SK-N-SH treated with all-trans-retinoic acid at 6 μM for 48 hours (cell line): Measurements from ENCODE around the gene C10orf95.

Source experiments
- ATAC-seq: fragments of 200-7000 bp; cut with Tn5 transposase; 3 replicates; pipeline ENCODE4 v1.9.1; 2020; ENCODE audit warnings: mild to moderate bottlenecking, moderate library complexity
- ARNTL ChIP-seq: fragments of 450-650 bp; formaldehyde crosslinking; IDR thresholded peaks from 2 replicates; pipeline ENCODE4 v1.5.0; 2020; ENCODE audit warnings: low read depth, mild to moderate bottlenecking, moderate library complexity, borderline replicate concordance
- BACH2 ChIP-seq: fragments of 250-450 bp; sonication (Bioruptor Pico); IDR thresholded peaks from 2 replicates; pipeline ENCODE4 v1.9.0; 2021; ENCODE audit warnings: mild to moderate bottlenecking, borderline replicate concordance
- CREB5 ChIP-seq: fragments of 250-450 bp; sonication (Bioruptor Pico); IDR thresholded peaks from 2 replicates; pipeline ENCODE4 v1.5.1; 2020; ENCODE audit warnings: low read depth, mild to moderate bottlenecking, moderate library complexity
- CSDC2 ChIP-seq: fragments of 250-450 bp; sonication (Bioruptor Pico); IDR thresholded peaks from 2 replicates; pipeline ENCODE4 v1.5.0; 2020; ENCODE audit warnings: mild to moderate bottlenecking, moderate library complexity
- CSRNP3 ChIP-seq: fragments of 250-450 bp; sonication (Bioruptor Pico); IDR thresholded peaks from 2 replicates; pipeline ENCODE4 v1.5.1; 2021; ENCODE audit warnings: mild to moderate bottlenecking, moderate library complexity
- ESRRG ChIP-seq: fragments of 250-450 bp; sonication (Bioruptor Pico); IDR thresholded peaks from 2 replicates; pipeline ENCODE4 v1.6.1; 2021; ENCODE audit warnings: mild to moderate bottlenecking
- ISL1 ChIP-seq: fragments of 250-450 bp; sonication (Bioruptor Pico); IDR thresholded peaks from 2 replicates; pipeline ENCODE4 v2.1.2; 2022; ENCODE audit warnings: mild to moderate bottlenecking, moderate library complexity
- PATZ1 ChIP-seq: fragments of 250-450 bp; sonication (Bioruptor Pico); IDR thresholded peaks from 2 replicates; pipeline ENCODE4 v1.8.0; 2020; ENCODE audit warnings: mild to moderate bottlenecking, moderate library complexity, borderline replicate concordance
- POU6F1 ChIP-seq: fragments of 250-450 bp; sonication (Bioruptor Pico); IDR thresholded peaks from 2 replicates; pipeline ENCODE4 v1.8.0; 2021; ENCODE audit warnings: low read depth, mild to moderate bottlenecking, moderate library complexity, borderline replicate concordance
- PPARA ChIP-seq: fragments of 250-450 bp; sonication (Bioruptor Pico); IDR thresholded peaks from 2 replicates; pipeline ENCODE4 v1.5.0; 2020; ENCODE audit warnings: mild to moderate bottlenecking, borderline replicate concordance
- RARB ChIP-seq: fragments of 250-450 bp; sonication (Bioruptor Pico); IDR thresholded peaks from 2 replicates; pipeline ENCODE4 v1.8.0; 2021; ENCODE audit warnings: mild to moderate bottlenecking, moderate library complexity
- SNAI2 ChIP-seq: fragments of 250-450 bp; sonication (Bioruptor Pico); IDR thresholded peaks from 2 replicates; pipeline ENCODE4 v1.5.0; 2020; ENCODE audit warnings: mild to moderate bottlenecking, moderate library complexity
- TCF4 ChIP-seq: fragments of 250-450 bp; sonication (Bioruptor Pico); IDR thresholded peaks from 2 replicates; pipeline ENCODE4 v1.8.0; 2021; ENCODE audit warnings: mild to moderate bottlenecking, moderate library complexity, borderline replicate concordance
- TOX ChIP-seq: fragments of 250-450 bp; sonication (Bioruptor Pico); IDR thresholded peaks from 2 replicates; pipeline ENCODE4 v1.8.0; 2021; ENCODE audit warnings: mild to moderate bottlenecking, moderate library complexity, borderline replicate concordance
- TSHZ2 ChIP-seq: fragments of 250-450 bp; sonication (Bioruptor Pico); IDR thresholded peaks from 2 replicates; pipeline ENCODE4 v1.5.0; 2020; ENCODE audit warnings: mild to moderate bottlenecking, moderate library complexity
- ZC3H10 ChIP-seq: fragments of 250-450 bp; sonication (Bioruptor Pico); IDR thresholded peaks from 2 replicates; pipeline ENCODE4 v1.5.1; 2021; ENCODE audit warnings: mild to moderate bottlenecking, moderate library complexity
- ZFP3 ChIP-seq: fragments of 250-450 bp; sonication (Bioruptor Pico); IDR thresholded peaks from 2 replicates; pipeline ENCODE4 v1.5.0; 2020; ENCODE audit warnings: mild to moderate bottlenecking, moderate library complexity
- ZNF565 ChIP-seq: fragments of 450-650 bp; formaldehyde crosslinking; conservative IDR thresholded peaks from 2 replicates; pipeline ENCODE4 v1.5.0; 2020; ENCODE audit warnings: low read depth, mild to moderate bottlenecking, moderate library complexity
- ZNF70 ChIP-seq: fragments of 450-650 bp; formaldehyde crosslinking; IDR thresholded peaks from 2 replicates; pipeline ENCODE4 v1.5.0; 2020; ENCODE audit warnings: mild to moderate bottlenecking, moderate library complexity

Gene C10orf95

GRCh38 chr10:102410429-102411073 is 40.8 kb downstream of the C10orf95 start:
- no peak for ATAC-seq
- no peak for TF ChIP-seq TSHZ2 (CRISPR knock-in tag)

- TF ChIP-seq ZNF70 (CRISPR knock-in tag) = no peak
- TF ChIP-seq CSDC2 (CRISPR knock-in tag) = no peak
- TF ChIP-seq TCF4 (CRISPR knock-in tag) = no peak
- TF ChIP-seq TSHZ2 (CRISPR knock-in tag) = no peak
- TF ChIP-seq PPARA = no peak
- TF ChIP-seq POU6F1 = no peak
- no peak for TF ChIP-seq TOX (CRISPR knock-in tag)
- TF ChIP-seq BACH2 (CRISPR knock-in tag) = no peak
- TF ChIP-seq ZNF565 (CRISPR knock-in tag) = no peak
- no peak for TF ChIP-seq ARNTL (CRISPR knock-in tag)
- no peak for TF ChIP-seq RARB (CRISPR knock-in tag)
- TF ChIP-seq SNAI2 (CRISPR knock-in tag) = no peak
- no peak for TF ChIP-seq CSRNP3
- TF ChIP-seq PATZ1 (CRISPR knock-in tag) = no peak
- TF ChIP-seq ZFP3 (CRISPR knock-in tag) = no peak
- no peak for TF ChIP-seq ISL1
- no peak for TF ChIP-seq ESRRG (CRISPR knock-in tag)
- no peak for TF ChIP-seq ZC3H10 (CRISPR knock-in tag)
- no peak for TF ChIP-seq CREB5
- TF ChIP-seq, all 23 proteins: peak for 0
- ATAC-seq = no peak
Observed at GRCh38 chr10:102409604-102410428, 41.5 kb downstream of the C10orf95 start.
